ENCODE measurements around the gene BDH1.

Gene BDH1

GRCh38 chr3:197525706-197526105 lies 30.1 kb downstream of the BDH1 start:
- Histone ChIP-seq H3K36me3 (ENCODE audit: control insufficient read depth in 4 of 4, insufficient read depth in 4 of 4, low read length in 3 of 4) (peaks cover 8 to 87% (median 32%) of the 10 kb centered on the region in 4 experiments), H3K4me1 (ENCODE audit: control extremely low read depth in 1 of 4, control insufficient read depth in 4 of 4, insufficient read depth in 4 of 4, low read length in 3 of 4) (no peaks in the 10 kb centered on the region), H3K9me3 (ENCODE audit: control extremely low read depth in 1 of 5, control insufficient read depth in 4 of 5, insufficient read depth in 2 of 5, low read depth in 1 of 5, low read length in 4 of 5) (no peaks in the 10 kb centered on the region), H3K27ac (ENCODE audit: insufficient read depth in 1 of 2, low read depth in 1 of 2, low read length in 2 of 2, poor library complexity in 1 of 2, severe bottlenecking in 2 of 2) (no peak overlapping the region), H3K27me3 (replicated peaks in 2 of 5; ENCODE audit: control insufficient read depth in 4 of 5, insufficient read depth in 5 of 5, low read length in 4 of 5) (no peaks in the 10 kb centered on the region), H3K4me3 (ENCODE audit: control insufficient read depth in 1 of 7, extremely low read depth in 1 of 7, insufficient read depth in 4 of 7, low read depth in 2 of 7, low read length in 6 of 7) (no peak overlapping the region)
- WGBS (ENCODE audit: insufficient coverage): 95% methylated on average over 5 of the region's 5 CpGs
- CTCF ChIA-PET: interaction anchor here (1.2 to 1.3 kb wide), 2 partner anchors 16 to 158 kb away, joined by 3 read pairs; no protein-coding TSS in a partner anchor
- no peak for DNase-seq
- POLR2A ChIA-PET: no interaction called here

GRCh38 chr3:197524128-197524527 lies 31.6 kb downstream of the BDH1 start:
- over 99% methylated on average over 7 of the region's 8 CpGs for WGBS (ENCODE audit: insufficient coverage)
- Histone ChIP-seq H3K27ac (ENCODE audit: insufficient read depth in 1 of 2, low read depth in 1 of 2, low read length in 2 of 2, poor library complexity in 1 of 2, severe bottlenecking in 2 of 2) (no peak overlapping the region), H3K36me3 (ENCODE audit: control insufficient read depth in 4 of 4, insufficient read depth in 4 of 4, low read length in 3 of 4) (peaks cover 9 to 87% (median 30%) of the 10 kb centered on the region in 4 experiments), H3K9me3 (ENCODE audit: control extremely low read depth in 1 of 5, control insufficient read depth in 4 of 5, insufficient read depth in 2 of 5, low read depth in 1 of 5, low read length in 4 of 5) (no peaks in the 10 kb centered on the region), H3K27me3 (replicated peaks in 2 of 5; ENCODE audit: control insufficient read depth in 4 of 5, insufficient read depth in 5 of 5, low read length in 4 of 5) (no peaks in the 10 kb centered on the region), H3K4me1 (ENCODE audit: control extremely low read depth in 1 of 4, control insufficient read depth in 4 of 4, insufficient read depth in 4 of 4, low read length in 3 of 4) (no peaks in the 10 kb centered on the region), H3K4me3 (ENCODE audit: control insufficient read depth in 1 of 7, extremely low read depth in 1 of 7, insufficient read depth in 4 of 7, low read depth in 2 of 7, low read length in 6 of 7) (no peak overlapping the region)
- DNase-seq: no peak
- ChIA-PET CTCF (interaction anchor here (0.8 kb wide), 1 partner anchor 302 kb away, joined by 3 read pairs; no protein-coding TSS in a partner anchor), POLR2A (no interaction called here)

GRCh38 chr3:197523526-197523925 lies 32.2 kb downstream of the BDH1 start:
- peaks cover 8 to 83% (median 28%) of the 10 kb centered on the region in 4 experiments for H3K36me3 ChIP-seq (ENCODE audit: control insufficient read depth in 4 of 4, insufficient read depth in 4 of 4, low read length in 3 of 4)
- POLR2A ChIA-PET: no interaction called here
- H3K27ac ChIP-seq (ENCODE audit: insufficient read depth in 1 of 2, low read depth in 1 of 2, low read length in 2 of 2, poor library complexity in 1 of 2, severe bottlenecking in 2 of 2): no peak overlapping the region
- CTCF ChIA-PET: no interaction called here
- no peaks in the 10 kb centered on the region for H3K27me3 ChIP-seq (replicated peaks in 2 of 5; ENCODE audit: control insufficient read depth in 4 of 5, insufficient read depth in 5 of 5, low read length in 4 of 5)
- 95% methylated on average over 14 of the region's 14 CpGs for WGBS (ENCODE audit: insufficient coverage)
- no peaks in the 10 kb centered on the region for H3K9me3 ChIP-seq (ENCODE audit: control extremely low read depth in 1 of 5, control insufficient read depth in 4 of 5, insufficient read depth in 2 of 5, low read depth in 1 of 5, low read length in 4 of 5)
- no peaks in the 10 kb centered on the region for H3K4me1 ChIP-seq (ENCODE audit: control extremely low read depth in 1 of 4, control insufficient read depth in 4 of 4, insufficient read depth in 4 of 4, low read length in 3 of 4)
- no peak overlapping the region for H3K4me3 ChIP-seq (ENCODE audit: control insufficient read depth in 1 of 7, extremely low read depth in 1 of 7, insufficient read depth in 4 of 7, low read depth in 2 of 7, low read length in 6 of 7)
- DNase-seq: no peak

- no peak overlapping the region for H3K27ac ChIP-seq (ENCODE audit: insufficient read depth in 1 of 2, low read depth in 1 of 2, low read length in 2 of 2, poor library complexity in 1 of 2, severe bottlenecking in 2 of 2)
- peaks cover 5 to 77% (median 25%) of the 10 kb centered on the region in 4 experiments for H3K36me3 ChIP-seq (ENCODE audit: control insufficient read depth in 4 of 4, insufficient read depth in 4 of 4, low read length in 3 of 4)
- WGBS (ENCODE audit: insufficient coverage): 100% methylated on average over 3 of the region's 5 CpGs
- DNase-seq: no peak
- POLR2A ChIA-PET: no interaction called here
- H3K4me3 ChIP-seq (ENCODE audit: control insufficient read depth in 1 of 7, extremely low read depth in 1 of 7, insufficient read depth in 4 of 7, low read depth in 2 of 7, low read length in 6 of 7): no peak overlapping the region
- CTCF ChIA-PET: no interaction called here
- H3K4me1 ChIP-seq (ENCODE audit: control extremely low read depth in 1 of 4, control insufficient read depth in 4 of 4, insufficient read depth in 4 of 4, low read length in 3 of 4): no peaks in the 10 kb centered on the region
- H3K9me3 ChIP-seq (ENCODE audit: control extremely low read depth in 1 of 5, control insufficient read depth in 4 of 5, insufficient read depth in 2 of 5, low read depth in 1 of 5, low read length in 4 of 5): no peaks in the 10 kb centered on the region
- no peaks in the 10 kb centered on the region for H3K27me3 ChIP-seq (replicated peaks in 2 of 5; ENCODE audit: control insufficient read depth in 4 of 5, insufficient read depth in 5 of 5, low read length in 4 of 5)
Observed at GRCh38 chr3:197522881-197523441, 32.8 kb downstream of the BDH1 start.

- 92% methylated on average over 9 of the region's 13 CpGs for WGBS (ENCODE audit: insufficient coverage)
- POLR2A ChIA-PET: no interaction called here
- DNase-seq: no peak
Observed at GRCh38 chr3:197522183-197522715, 33.5 kb downstream of the BDH1 start.

GRCh38 chr3:197521277-197522182 lies 34.2 kb downstream of the BDH1 start:
- Histone ChIP-seq H3K36me3 (ENCODE audit: control insufficient read depth in 4 of 4, insufficient read depth in 4 of 4, low read length in 3 of 4) (peaks cover 4 to 66% (median 19%) of the 10 kb centered on the region in 4 experiments), H3K4me3 (ENCODE audit: control insufficient read depth in 1 of 7, extremely low read depth in 1 of 7, insufficient read depth in 4 of 7, low read depth in 2 of 7, low read length in 6 of 7) (no peak overlapping the region), H3K4me1 (ENCODE audit: control extremely low read depth in 1 of 4, control insufficient read depth in 4 of 4, insufficient read depth in 4 of 4, low read length in 3 of 4) (peaks cover 0 to 6% (median 5%) of the 10 kb centered on the region in 4 experiments), H3K27ac (ENCODE audit: insufficient read depth in 1 of 2, low read depth in 1 of 2, low read length in 2 of 2, poor library complexity in 1 of 2, severe bottlenecking in 2 of 2) (no peak overlapping the region), H3K27me3 (replicated peaks in 2 of 5; ENCODE audit: control insufficient read depth in 4 of 5, insufficient read depth in 5 of 5, low read length in 4 of 5) (no peaks in the 10 kb centered on the region), H3K9me3 (ENCODE audit: control extremely low read depth in 1 of 5, control insufficient read depth in 4 of 5, insufficient read depth in 2 of 5, low read depth in 1 of 5, low read length in 4 of 5) (no peaks in the 10 kb centered on the region)
- ChIA-PET CTCF (no interaction called here), POLR2A (no interaction called here)
- no peak for DNase-seq
- WGBS (ENCODE audit: insufficient coverage): 95% methylated on average over 18 of the region's 18 CpGs

More at GRCh38 chr3:197522183-197522715, 33.5 kb downstream of the BDH1 start:
- Histone ChIP-seq H3K27me3 (replicated peaks in 2 of 5; ENCODE audit: control insufficient read depth in 4 of 5, insufficient read depth in 5 of 5, low read length in 4 of 5) (no peaks in the 10 kb centered on the region), H3K9me3 (ENCODE audit: control extremely low read depth in 1 of 5, control insufficient read depth in 4 of 5, insufficient read depth in 2 of 5, low read depth in 1 of 5, low read length in 4 of 5) (no peaks in the 10 kb centered on the region), H3K27ac (ENCODE audit: insufficient read depth in 1 of 2, low read depth in 1 of 2, low read length in 2 of 2, poor library complexity in 1 of 2, severe bottlenecking in 2 of 2) (no peak overlapping the region), H3K4me1 (ENCODE audit: control extremely low read depth in 1 of 4, control insufficient read depth in 4 of 4, insufficient read depth in 4 of 4, low read length in 3 of 4) (no peaks in the 10 kb centered on the region), H3K4me3 (ENCODE audit: control insufficient read depth in 1 of 7, extremely low read depth in 1 of 7, insufficient read depth in 4 of 7, low read depth in 2 of 7, low read length in 6 of 7) (no peak overlapping the region), H3K36me3 (ENCODE audit: control insufficient read depth in 4 of 4, insufficient read depth in 4 of 4, low read length in 3 of 4) (peaks cover 5 to 72% (median 23%) of the 10 kb centered on the region in 4 experiments)
- CTCF ChIA-PET: no interaction called here
